HepG2 (cell line): ENCODE results near the gene ACTN2. TPM values are rescaled to one million over a fixed set of nuclear protein-coding genes. Genes with fewer than 3 reads are reported as not detected.

Experiments
- BRD4 ChIP-seq: sonication (generic); formaldehyde crosslinking; IDR thresholded peaks from 2 replicates; pipeline ENCODE4 v1.4.0; 2020; ENCODE audit warnings: missing genetic modification reagents
- ETV5 ChIP-seq: IDR thresholded peaks from 2 replicates; pipeline ENCODE4 v1.6.1; 2018; ENCODE audit warnings: missing biosample characterization, missing genetic modification reagents, inconsistent platforms, borderline replicate concordance
- JARID2 ChIP-seq: sonication (generic); formaldehyde crosslinking; IDR thresholded peaks from 2 replicates; pipeline ENCODE4 v1.8.1; 2023; ENCODE audit warnings: missing genetic modification reagents, inconsistent platforms; ENCODE audit not compliant: insufficient replicate concordance
- MBNL3 ChIP-seq: fragments of 250-450 bp; sonication (Bioruptor Pico); conservative IDR thresholded peaks from 2 replicates; pipeline ENCODE4 v1.8.0; 2022; ENCODE audit warnings: mild to moderate bottlenecking, inconsistent platforms
- NFIB ChIP-seq: sonication (generic); formaldehyde crosslinking; IDR thresholded peaks from 2 replicates; pipeline ENCODE4 v1.9.0; 2021; ENCODE audit warnings: missing genetic modification reagents, mild to moderate bottlenecking, borderline replicate concordance
- PAX8 ChIP-seq: sonication (generic); formaldehyde crosslinking; IDR thresholded peaks from 2 replicates; pipeline ENCODE4 v1.8.0; 2022; ENCODE audit warnings: mild to moderate bottlenecking, missing genetic modification reagents, borderline replicate concordance
- PLRG1 ChIP-seq: fragments of 450-650 bp; conservative IDR thresholded peaks from 2 replicates; pipeline ENCODE4 v1.6.1; 2016
- RELA ChIP-seq: sonication (generic); formaldehyde crosslinking; IDR thresholded peaks from 2 replicates; pipeline ENCODE4 v1.4.0; 2020; ENCODE audit warnings: missing genetic modification reagents
- RFX3 ChIP-seq: IDR thresholded peaks from 2 replicates; pipeline ENCODE4 v1.6.1; 2016; ENCODE audit warnings: missing biosample characterization, missing genetic modification reagents
- SAP130 ChIP-seq: IDR thresholded peaks from 2 replicates; pipeline ENCODE4 v1.6.1; 2016; ENCODE audit warnings: low read depth
- SMAD3 ChIP-seq: sonication (generic); formaldehyde crosslinking; IDR thresholded peaks from 2 replicates; pipeline ENCODE4 v1.4.0; 2020; ENCODE audit warnings: missing genetic modification reagents
- SRF ChIP-seq: IDR thresholded peaks from 2 replicates; pipeline ENCODE4 v1.6.1; 2011; ENCODE audit warnings: mild to moderate bottlenecking, low read depth, low read length, moderate library complexity
- SYNCRIP ChIP-seq: fragments of 200-400 bp; formaldehyde crosslinking; IDR thresholded peaks from 2 replicates; pipeline ENCODE4 v1.6.1; 2018; ENCODE audit warnings: mild to moderate bottlenecking, low read depth, low read length; ENCODE audit not compliant: insufficient read depth
- TCF7L2 ChIP-seq: IDR thresholded peaks from 2 replicates; pipeline ENCODE4 v1.6.1; 2011; ENCODE audit warnings: mild to moderate bottlenecking, low read depth, low read length, moderate library complexity
- ZBTB20 ChIP-seq: sonication (generic); formaldehyde crosslinking; IDR thresholded peaks from 2 replicates; pipeline ENCODE4 v1.8.1; 2023; ENCODE audit warnings: missing genetic modification reagents, low read depth, mild to moderate bottlenecking, borderline replicate concordance
- ZC3H13 ChIP-seq: sonication (generic); formaldehyde crosslinking; IDR thresholded peaks from 2 replicates; pipeline ENCODE4 v1.8.1; 2023; ENCODE audit warnings: mild to moderate bottlenecking, missing genetic modification reagents, moderate library complexity
- ZFYVE20 ChIP-seq: sonication (generic); formaldehyde crosslinking; IDR thresholded peaks from 2 replicates; pipeline ENCODE4 v1.8.0; 2023; ENCODE audit warnings: low read depth, mild to moderate bottlenecking, moderate library complexity, missing genetic modification reagents, borderline replicate concordance
- ZIK1 ChIP-seq: sonication (generic); formaldehyde crosslinking; IDR thresholded peaks from 2 replicates; pipeline ENCODE4 v1.5.0; 2020; ENCODE audit warnings: mild to moderate bottlenecking, low read depth, missing genetic modification reagents, borderline replicate concordance
- ZNF251 ChIP-seq: sonication (generic); formaldehyde crosslinking; IDR thresholded peaks from 2 replicates; pipeline ENCODE4 v1.9.0; 2021; ENCODE audit warnings: mild to moderate bottlenecking, missing genetic modification reagents
- ZNF282 ChIP-seq: fragments of 450-650 bp; IDR thresholded peaks from 2 replicates; pipeline ENCODE4 v1.6.1; 2018; ENCODE audit not compliant: partially characterized antibody
- ZNF468 ChIP-seq: sonication (generic); formaldehyde crosslinking; IDR thresholded peaks from 2 replicates; pipeline ENCODE4 v1.8.0; 2022; ENCODE audit warnings: mild to moderate bottlenecking, moderate library complexity, missing genetic modification reagents
- ZNF562 ChIP-seq: sonication (generic); formaldehyde crosslinking; IDR thresholded peaks from 2 replicates; pipeline ENCODE4 v1.8.0; 2022; ENCODE audit warnings: missing genetic modification reagents, borderline replicate concordance
- ZNF772 ChIP-seq: sonication (generic); formaldehyde crosslinking; IDR thresholded peaks from 2 replicates; pipeline ENCODE4 v1.5.0; 2020; ENCODE audit warnings: mild to moderate bottlenecking, missing genetic modification reagents
- ZNF879 ChIP-seq: sonication (generic); formaldehyde crosslinking; IDR thresholded peaks from 2 replicates; pipeline ENCODE4 v1.8.1; 2023; ENCODE audit warnings: missing genetic modification reagents
- polyA plus RNA-seq, 8 experiments: library from polyadenylated mRNA; depleted of rRNA in 3 of 8; stranded (reverse) in 7 of 8; unstranded in 1 of 8; fragments of >200 nt; fragmentation: Illumina TruSeq in 4 of 8; extraction: Trizol in 4 of 8; gene quantifications; 2 replicates each; pipeline versions ENCODE4 v1.2.1 to v1.2.3, GENCODE V29; 2011 to 2016; ENCODE audit warnings: low read depth in 4 of 8, missing spikeins in 1 of 8, mixed read lengths in 1 of 8; ENCODE audit not compliant: insufficient read depth in 1 of 8
- total RNA-seq, 5 experiments: library from RNA; depleted of rRNA; stranded (reverse); fragments of >200 nt; fragmentation: Illumina TruSeq; extraction: Trizol; gene quantifications; 2 replicates each; pipeline ENCODE4 v1.2.3, GENCODE V29; 2016; ENCODE audit warnings: low read depth in 1 of 5
- TF ChIP-seq, protein P1 (sequence below): sonication (generic); formaldehyde crosslinking; IDR thresholded peaks from 2 replicates; pipeline ENCODE4 v1.5.0; 2020; ENCODE audit warnings: mild to moderate bottlenecking, missing genetic modification reagents
- TF ChIP-seq, protein P2 (sequence below): sonication (generic); formaldehyde crosslinking; IDR thresholded peaks from 2 replicates; pipeline ENCODE4 v1.9.0; 2021; ENCODE audit warnings: missing genetic modification reagents, mild to moderate bottlenecking, borderline replicate concordance

The ACTN2 gene
- total and polyA plus RNA-seq, 2 of the 13 experiments (the other 11 are each of a cell fraction or from before 2014, with no cell fraction given), result 0.04 to 0.13 TPM

DNA sequence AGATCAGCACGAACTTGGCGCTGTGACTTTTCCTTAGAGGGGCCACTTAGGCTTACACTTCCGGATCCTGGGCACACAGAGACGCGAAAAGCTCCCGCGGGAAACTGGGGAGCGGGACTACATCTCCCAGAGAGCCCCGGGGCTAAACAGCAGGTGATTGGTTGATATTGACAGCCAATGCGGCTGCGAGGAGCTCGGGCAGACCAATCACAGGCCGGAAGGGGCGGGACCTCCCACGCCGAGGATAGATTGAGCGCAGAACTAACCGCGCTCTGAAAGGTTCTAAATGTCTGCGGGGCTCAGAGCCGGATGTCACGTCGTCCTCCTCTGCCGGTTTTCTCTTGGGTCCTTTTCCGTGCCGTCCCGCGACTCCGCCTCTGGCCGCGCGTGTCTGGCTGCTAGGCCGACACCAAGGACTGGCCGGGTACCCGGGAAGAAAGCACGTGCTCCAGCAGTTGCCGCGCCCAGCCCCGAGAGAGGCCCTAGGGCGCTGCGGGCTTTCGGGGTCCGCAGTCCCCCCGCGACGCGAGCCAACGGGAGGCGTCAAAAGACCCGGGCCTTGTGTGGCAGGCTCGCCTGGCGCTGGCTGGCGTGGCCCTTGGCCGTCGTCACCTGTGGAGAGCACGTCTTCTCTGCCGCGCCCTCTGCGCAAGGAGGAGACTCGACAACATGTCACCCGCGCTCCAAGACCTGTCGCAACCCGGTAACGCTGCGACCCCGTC lies 108.9 kb downstream of the ACTN2 start, which contains the start of gene MTR (continued):
- no peak for TF ChIP-seq TCF7L2
- TF ChIP-seq ZNF879 (CRISPR knock-in tag), result peak; percentile 85; the same call in 1 of the 2 replicates
- no peak for TF ChIP-seq ZNF251 (CRISPR knock-in tag)
- TF ChIP-seq SAP130, result peak; percentile 88
- no peak for TF ChIP-seq ZNF562
- peak; percentile 80; the same call in 1 of the 2 replicates for TF ChIP-seq BRD4 (CRISPR knock-in tag)
- no peak for TF ChIP-seq RFX3
- TF ChIP-seq SMAD3 (CRISPR knock-in tag), result no peak; the same call in 1 of the 2 replicates
- TF ChIP-seq PAX8 (CRISPR knock-in tag), result no peak
- no peak for TF ChIP-seq MBNL3 (CRISPR knock-in tag)
- TF ChIP-seq ZNF468 (CRISPR knock-in tag), result peak; percentile 93; the same call in 1 of the 2 replicates
- TF ChIP-seq ZC3H13 (CRISPR knock-in tag), result no peak
- TF ChIP-seq ZNF282, result no peak
- peak; percentile 54; the same call in 1 of the 2 replicates for TF ChIP-seq SRF
- TF ChIP-seq JARID2, result peak; percentile 78
- TF ChIP-seq ZIK1 (CRISPR knock-in tag), result 0 out of 2 replicates have a peak, but pooled peaks have one; percentile 48
- TF ChIP-seq, protein P1, sequence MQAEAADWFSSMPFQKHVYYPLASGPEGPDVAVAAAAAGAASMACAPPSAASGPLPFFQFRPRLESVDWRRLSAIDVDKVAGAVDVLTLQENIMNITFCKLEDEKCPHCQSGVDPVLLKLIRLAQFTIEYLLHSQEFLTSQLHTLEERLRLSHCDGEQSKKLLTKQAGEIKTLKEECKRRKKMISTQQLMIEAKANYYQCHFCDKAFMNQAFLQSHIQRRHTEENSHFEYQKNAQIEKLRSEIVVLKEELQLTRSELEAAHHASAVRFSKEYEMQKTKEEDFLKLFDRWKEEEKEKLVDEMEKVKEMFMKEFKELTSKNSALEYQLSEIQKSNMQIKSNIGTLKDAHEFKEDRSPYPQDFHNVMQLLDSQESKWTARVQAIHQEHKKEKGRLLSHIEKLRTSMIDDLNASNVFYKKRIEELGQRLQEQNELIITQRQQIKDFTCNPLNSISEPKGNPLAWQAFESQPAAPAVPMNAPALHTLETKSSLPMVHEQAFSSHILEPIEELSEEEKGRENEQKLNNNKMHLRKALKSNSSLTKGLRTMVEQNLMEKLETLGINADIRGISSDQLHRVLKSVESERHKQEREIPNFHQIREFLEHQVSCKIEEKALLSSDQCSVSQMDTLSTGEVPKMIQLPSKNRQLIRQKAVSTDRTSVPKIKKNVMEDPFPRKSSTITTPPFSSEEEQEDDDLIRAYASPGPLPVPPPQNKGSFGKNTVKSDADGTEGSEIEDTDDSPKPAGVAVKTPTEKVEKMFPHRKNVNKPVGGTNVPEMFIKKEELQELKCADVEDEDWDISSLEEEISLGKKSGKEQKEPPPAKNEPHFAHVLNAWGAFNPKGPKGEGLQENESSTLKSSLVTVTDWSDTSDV (CRISPR knock-in tag), result no peak; the same call in none of the 2 replicates
- TF ChIP-seq SYNCRIP, result no peak
- TF ChIP-seq PLRG1, result no peak
- peak; percentile 62; the same call in 1 of the 2 replicates for TF ChIP-seq ZBTB20 (CRISPR knock-in tag)
- TF ChIP-seq ZFYVE20, result peak; percentile 74; the same call in 1 of the 2 replicates
- peak; percentile 74 for TF ChIP-seq ETV5 (CRISPR knock-in tag)
- TF ChIP-seq RELA (CRISPR knock-in tag), result no peak
- TF ChIP-seq ZNF772 (CRISPR knock-in tag), result peak; percentile 17; the same call in 1 of the 2 replicates
- TF ChIP-seq, protein P2, sequence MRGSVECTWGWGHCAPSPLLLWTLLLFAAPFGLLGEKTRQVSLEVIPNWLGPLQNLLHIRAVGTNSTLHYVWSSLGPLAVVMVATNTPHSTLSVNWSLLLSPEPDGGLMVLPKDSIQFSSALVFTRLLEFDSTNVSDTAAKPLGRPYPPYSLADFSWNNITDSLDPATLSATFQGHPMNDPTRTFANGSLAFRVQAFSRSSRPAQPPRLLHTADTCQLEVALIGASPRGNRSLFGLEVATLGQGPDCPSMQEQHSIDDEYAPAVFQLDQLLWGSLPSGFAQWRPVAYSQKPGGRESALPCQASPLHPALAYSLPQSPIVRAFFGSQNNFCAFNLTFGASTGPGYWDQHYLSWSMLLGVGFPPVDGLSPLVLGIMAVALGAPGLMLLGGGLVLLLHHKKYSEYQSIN (CRISPR knock-in tag), result no peak
- TF ChIP-seq NFIB (CRISPR knock-in tag), result 0 out of 2 replicates have a peak, but pooled peaks have one; percentile 84
